NOMO-1 treated with DMSO at 0.1 percent for 48 hours (cell line): ENCODE data around the gene TSN.

ENCODE experiments used
- DNase-seq: peaks from one replicate; lab custom pipeline; 2025; ENCODE audit not compliant: unreplicated experiment; lab: John Stamatoyannopoulos, UW

The TSN gene

DNA sequence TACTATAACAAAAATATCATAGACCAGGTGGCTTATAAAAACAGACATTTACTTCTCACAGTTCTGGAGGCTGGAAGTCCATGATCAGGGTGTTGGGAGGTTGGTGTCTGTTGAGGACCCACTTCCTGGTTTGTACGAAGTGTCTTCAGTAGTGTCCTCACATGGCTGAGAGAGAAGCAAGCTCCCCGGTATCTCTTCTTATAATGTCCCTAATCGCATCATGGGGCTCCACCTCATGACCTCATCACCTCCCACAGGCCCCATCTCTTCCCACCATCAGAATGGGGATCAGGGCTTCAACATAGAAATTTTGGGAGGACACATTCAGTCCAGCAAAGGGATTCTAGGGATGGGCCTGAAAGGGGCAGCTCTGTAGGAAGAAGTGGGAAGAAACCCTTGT is 14.0 kb upstream of the TSN start:
- DNase-seq = no peak

GRCh38 chr2:121746071-121746578 is 9.3 kb upstream of the TSN start:
- no peak for DNase-seq

- peak; percentile 30 for DNase-seq
Observed at GRCh38 chr2:121748202-121748601, 7.2 kb upstream of the TSN start.

DNA sequence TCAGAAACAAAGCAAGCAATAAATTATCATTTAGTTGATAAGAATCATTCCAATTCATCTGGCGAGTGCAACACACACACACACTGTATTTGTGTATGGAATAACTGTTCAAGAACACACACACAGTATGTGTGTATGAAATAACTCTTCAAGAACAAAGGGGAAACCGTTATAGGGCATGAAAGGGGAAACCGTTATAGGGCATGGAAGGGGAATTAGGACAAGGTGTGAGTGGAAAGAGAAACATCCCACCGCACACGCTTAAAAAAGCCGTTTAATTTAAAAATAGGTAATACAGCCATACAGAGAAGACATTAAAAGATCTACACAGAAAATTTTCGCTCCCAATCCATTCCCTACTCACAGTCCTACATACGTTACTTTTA is 607 bp upstream of the TSN start:
- no peak for DNase-seq

DNA sequence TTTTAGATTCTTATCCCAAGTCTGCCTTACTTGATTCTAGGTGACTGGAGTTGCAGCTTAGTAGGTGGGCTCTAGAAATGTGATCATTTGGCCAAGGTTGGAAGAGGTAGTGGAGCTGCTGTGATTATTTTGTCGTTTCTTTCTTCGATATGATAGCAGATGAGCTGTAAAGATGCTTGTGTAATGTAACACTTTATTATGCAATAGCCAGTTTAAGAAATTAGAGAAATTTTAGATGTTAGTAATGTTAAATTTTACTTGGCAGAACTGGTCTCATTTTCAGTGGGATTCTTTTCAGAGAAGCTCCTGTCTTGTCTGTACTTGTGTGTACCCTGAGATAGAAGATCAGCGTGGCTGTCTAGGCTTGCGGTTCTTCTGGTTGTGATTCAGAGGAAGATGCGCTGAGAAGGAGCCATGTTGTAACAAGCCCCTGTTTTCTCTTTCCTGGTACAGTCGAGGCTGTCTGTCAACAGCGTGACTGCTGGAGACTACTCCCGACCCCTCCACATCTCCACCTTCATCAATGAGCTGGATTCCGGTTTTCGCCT is 9.3 kb downstream of the TSN start:
- DNase-seq = no peak

DNA sequence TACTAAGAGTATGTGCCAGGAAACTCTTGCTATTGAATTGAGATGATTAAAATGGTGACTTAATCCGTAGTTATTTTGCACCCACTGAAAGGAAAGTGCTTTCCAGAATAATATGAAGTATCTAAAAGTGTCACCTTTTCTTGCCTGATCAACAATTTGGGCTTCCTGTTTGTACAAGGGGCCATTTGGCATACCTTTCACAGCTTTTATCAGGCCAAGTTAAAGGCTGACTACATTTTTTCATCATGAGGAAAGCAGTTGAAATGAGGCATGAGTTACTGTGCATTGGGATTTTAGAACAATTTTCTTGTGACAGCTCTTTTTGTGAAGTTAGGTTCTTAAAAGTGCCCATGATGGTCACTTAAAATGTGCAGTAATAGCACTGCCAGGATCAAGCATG is 11.2 kb downstream of the TSN start:
- DNase-seq = no peak

DNA sequence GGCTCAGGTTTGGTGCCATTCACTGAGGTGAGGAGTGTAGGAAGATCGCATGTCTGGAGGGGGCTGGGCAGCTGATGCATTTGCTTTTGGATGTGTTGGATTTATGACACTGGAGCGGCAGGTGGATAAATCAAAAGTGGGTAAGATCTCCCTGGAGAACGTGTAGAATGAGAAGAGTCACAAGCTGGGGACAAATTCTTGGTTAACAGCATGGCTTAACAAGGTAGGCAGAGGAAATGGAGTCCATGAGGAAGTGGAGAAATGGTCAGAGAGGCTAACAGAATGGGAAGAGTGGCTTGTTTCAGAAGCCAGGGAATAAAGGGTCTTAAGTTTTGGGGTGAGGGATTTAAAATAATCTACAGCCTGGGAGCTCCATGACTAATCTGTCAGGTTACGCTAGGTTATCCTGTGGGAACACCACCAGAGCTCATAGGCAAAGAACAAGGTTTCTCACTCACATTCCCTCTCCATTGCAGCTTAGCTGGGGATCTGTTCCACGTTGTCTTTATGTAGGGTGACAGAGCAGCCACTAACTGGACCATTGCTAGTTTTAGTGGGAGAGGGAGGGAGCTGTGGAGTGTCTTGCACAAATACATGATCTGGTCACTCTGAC is 12.8 kb downstream of the TSN start:
- no peak for DNase-seq

DNA sequence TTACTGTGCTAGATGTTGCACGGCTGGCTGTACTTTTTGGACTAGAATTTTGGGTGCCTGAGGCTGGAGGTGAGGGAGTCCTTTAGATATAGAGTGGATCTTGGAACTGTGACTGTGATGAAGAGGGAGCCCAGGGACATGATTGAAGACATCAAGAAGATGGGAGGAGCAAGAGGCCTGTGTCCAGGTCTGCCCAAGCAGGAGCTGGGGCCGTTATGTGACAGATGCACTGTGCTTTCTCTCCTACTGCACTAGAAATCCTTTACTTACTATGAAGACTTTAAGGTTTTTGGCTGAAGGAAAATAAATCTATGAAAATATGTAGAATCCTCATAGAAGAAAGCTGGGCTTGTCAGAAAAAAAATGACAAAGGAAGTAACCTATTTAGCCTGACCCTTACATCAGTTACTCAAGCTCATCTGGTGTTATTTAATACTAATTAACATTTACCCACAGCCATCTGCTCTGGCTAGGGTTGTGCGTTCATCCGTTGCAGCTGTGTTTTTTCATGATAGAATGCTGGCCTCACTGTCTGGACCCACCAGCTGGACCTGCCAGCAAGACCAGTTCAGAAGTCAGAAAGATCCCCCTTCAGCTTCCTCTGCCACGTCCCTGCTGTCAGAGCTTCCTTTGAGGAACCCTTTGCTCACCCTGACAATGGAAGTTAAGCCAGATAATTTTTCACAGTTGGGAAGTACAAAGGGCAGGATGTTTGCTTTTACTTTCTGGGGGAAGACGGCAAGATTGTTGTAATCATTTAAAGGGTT is 16.7 kb downstream of the TSN start:
- DNase-seq = no peak

DNA sequence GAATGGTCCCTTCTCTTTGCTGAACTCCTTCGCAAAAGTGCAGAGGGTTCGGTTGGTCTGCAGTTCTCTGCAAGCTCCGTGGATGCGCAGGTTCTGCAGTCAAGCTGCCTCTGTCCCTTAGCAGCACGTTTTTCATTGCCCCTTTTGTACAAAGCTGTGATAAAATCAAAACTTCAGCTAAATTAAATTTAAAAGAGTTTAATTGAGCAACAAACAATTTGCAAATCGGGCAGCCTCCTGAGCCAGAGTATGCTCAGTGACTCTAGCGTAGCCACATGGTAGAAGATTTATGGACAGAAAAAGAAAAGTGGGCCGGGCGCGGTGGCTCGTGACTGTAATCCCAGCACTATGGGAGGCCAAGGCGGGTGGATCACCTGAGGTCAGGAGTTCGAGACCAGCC is 18.8 kb downstream of the TSN start:
- DNase-seq = no peak

- no peak for DNase-seq
Observed at GRCh38 chr2:121776361-121776760, 20.9 kb downstream of the TSN start.

- no peak for DNase-seq
Observed at GRCh38 chr2:121776885-121777698, 21.6 kb downstream of the TSN start.

DNA sequence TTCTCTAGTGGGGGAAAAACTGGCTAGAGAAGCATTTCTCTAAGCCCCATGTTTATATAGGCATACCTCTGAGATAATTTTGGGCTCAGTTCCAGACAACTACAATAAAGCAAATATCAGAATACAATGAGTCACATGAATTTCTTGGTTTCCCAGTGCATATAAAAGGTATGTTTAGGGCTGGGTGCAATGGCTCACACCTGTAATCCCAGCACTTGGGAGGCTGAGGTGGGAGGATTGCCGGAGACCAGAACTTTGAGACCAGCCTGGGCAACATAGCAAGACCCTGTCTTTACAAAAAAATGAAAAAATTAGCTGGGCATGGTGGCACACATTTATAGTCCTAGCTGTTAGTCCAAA is 22.2 kb downstream of the TSN start:
- DNase-seq = no peak

- DNase-seq = no peak
Observed at GRCh38 chr2:121778741-121779487, 23.5 kb downstream of the TSN start.

- DNase-seq = no peak
Observed at GRCh38 chr2:121783180-121783579, 27.7 kb downstream of the TSN start.

DNA sequence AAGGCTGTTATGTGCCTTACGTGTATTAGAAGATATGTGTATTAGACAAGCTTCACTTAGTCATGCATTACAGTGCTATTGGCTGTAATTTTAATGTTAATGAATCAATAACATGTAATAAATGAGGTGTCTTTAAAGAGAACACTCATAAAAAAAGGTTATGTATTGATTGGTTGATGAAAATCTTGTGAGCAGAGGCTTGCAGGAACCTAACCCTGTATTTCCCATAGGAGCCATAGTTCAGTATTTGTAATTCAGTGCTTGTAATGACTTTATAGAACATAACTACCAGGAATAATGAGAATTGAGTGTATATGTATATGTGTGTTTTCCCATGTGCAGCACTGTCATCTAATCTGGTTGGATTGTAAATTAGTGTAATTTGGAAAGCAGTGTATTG is 33.2 kb downstream of the TSN start:
- DNase-seq = no peak

DNA sequence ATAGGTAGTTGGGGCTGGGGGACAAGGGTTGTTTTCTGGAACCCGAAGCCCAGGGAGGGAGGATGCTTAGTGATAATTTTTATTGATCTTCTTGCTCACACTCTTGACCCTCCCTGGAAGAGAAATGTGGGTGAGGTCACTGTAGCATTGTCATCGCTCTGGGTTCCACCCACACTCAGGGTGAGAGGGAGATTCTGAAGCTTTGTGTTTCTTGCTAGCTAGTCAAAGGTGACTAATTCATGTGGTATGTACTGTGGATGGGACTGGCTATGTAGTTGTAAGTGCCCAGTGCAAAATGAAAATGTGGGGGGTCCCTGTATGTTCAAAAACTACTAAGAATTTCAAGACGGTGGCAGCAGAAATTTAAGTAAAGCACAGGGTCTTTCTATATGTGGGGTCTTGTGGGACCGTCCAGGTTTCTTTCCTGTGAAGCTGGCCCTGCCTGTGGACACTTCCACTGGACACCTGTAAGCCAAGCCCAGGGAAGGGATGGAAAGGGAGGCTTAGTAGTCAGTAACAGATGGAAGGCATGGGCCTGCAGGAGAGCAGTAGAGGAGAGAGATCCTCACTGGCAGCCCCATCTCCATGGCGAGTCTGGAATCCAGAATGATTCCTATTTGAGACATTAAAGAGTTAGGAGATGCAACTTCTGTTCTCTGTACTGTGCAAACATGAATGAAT is 35.0 kb downstream of the TSN start:
- DNase-seq = no peak

GRCh38 chr2:121791290-121791689 is 35.8 kb downstream of the TSN start:
- no peak for DNase-seq

DNA sequence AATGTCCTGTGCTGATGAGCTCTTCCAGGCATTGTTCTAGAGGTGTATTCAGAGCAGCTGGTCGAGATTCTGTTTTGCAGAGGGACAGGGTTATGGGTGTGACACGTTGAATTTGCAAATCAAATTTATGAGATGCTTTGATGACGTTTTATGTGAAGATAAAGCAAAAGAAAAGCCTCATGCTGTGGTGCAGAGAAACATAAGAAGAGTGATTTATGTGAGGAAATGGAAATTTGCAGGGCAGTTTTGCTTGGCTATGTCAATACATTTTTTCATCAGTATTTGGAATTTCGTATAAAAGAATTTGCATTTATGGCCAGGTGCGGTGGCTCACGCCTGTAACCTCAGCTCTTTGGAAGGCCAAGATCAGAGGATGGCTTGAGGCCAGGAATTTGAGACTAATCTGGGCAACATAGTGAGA is 36.4 kb downstream of the TSN start:
- no peak for DNase-seq

DNA sequence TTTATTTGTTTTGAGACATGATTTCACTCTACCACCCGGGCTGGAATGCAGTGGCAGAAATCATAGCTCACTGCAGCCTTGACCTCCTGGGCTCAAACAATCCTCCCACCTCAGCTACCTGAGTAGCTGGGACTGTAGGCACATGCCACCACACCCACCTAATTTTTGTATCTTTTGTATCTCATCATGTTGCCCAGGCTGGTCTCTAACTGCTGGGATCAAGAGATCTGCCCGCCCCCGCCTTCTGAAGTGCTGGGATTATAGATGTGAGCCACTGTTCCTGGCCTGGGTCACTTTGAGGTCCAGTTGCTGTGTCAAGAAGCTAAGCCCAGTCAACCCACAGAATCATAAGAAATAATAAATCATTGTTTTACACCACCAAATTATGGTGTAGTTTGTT is 38.4 kb downstream of the TSN start:
- no peak for DNase-seq

- DNase-seq = no peak
Observed at GRCh38 chr2:121794233-121794632, 38.8 kb downstream of the TSN start.
